H9 (cell line): ENCODE data around the gene TFPI. TPM values are rescaled to one million over a fixed set of nuclear protein-coding genes. Genes with fewer than 3 reads are reported as not detected.

Experiments
- DNase-seq: peaks from one replicate; pipeline ENCODE4 v3.0.0-alpha.2; 2017
- H2AFZ ChIP-seq: one replicate; pipeline ENCODE4 v1.6.1; 2013; ENCODE audit warnings: mild to moderate bottlenecking, low read length, control low read depth, moderate library complexity
- H2AK5ac ChIP-seq: 2 replicates; pipeline ENCODE4 v1.6.1; 2013; ENCODE audit warnings: low read length, control low read depth, mixed read lengths; ENCODE audit not compliant: insufficient read length
- H2BK120ac ChIP-seq: one replicate; pipeline ENCODE4 v1.6.1; 2013; ENCODE audit warnings: low read depth, mild to moderate bottlenecking, low read length, control low read depth, inconsistent platforms; ENCODE audit not compliant: poor library complexity, severe bottlenecking
- H2BK12ac ChIP-seq: 2 replicates; pipeline ENCODE4 v1.6.1; 2013; ENCODE audit warnings: low read length, control low read depth, mixed read lengths, low read depth; ENCODE audit not compliant: insufficient read length
- H2BK15ac ChIP-seq: 2 replicates; pipeline ENCODE4 v1.6.1; 2013; ENCODE audit warnings: low read depth, low read length, control low read depth
- H2BK20ac ChIP-seq: one replicate; pipeline ENCODE4 v1.6.1; 2013; ENCODE audit warnings: low read depth, mild to moderate bottlenecking, low read length, control low read depth, inconsistent platforms; ENCODE audit not compliant: poor library complexity, severe bottlenecking
- H2BK5ac ChIP-seq: 2 replicates; pipeline ENCODE4 v1.6.1; 2013; ENCODE audit warnings: low read length, control low read depth, mixed read lengths; ENCODE audit not compliant: insufficient read length
- H3K14ac ChIP-seq: 2 replicates; pipeline ENCODE4 v1.6.1; 2013; ENCODE audit warnings: low read length, control low read depth; ENCODE audit not compliant: insufficient read depth
- H3K18ac ChIP-seq: 2 replicates; pipeline ENCODE4 v1.6.1; 2013; ENCODE audit warnings: low read depth, mild to moderate bottlenecking, mixed read lengths, low read length, control low read depth; ENCODE audit not compliant: insufficient read length
- H3K23ac ChIP-seq: 2 replicates; pipeline ENCODE4 v1.6.1; 2013; ENCODE audit warnings: low read length, control low read depth, mixed read lengths, low read depth; ENCODE audit not compliant: insufficient read length
- H3K23me2 ChIP-seq: 2 replicates; pipeline ENCODE4 v1.6.1; 2013; ENCODE audit warnings: low read depth, mild to moderate bottlenecking, mixed read lengths, low read length, control low read depth; ENCODE audit not compliant: insufficient read length, poor library complexity, severe bottlenecking
- H3K27ac ChIP-seq: 2 replicates; pipeline ENCODE4 v1.5.1; 2013; ENCODE audit warnings: low read length, control low read depth, mixed read lengths, low read depth; ENCODE audit not compliant: insufficient read length
- H3K27me3 ChIP-seq: 2 replicates; pipeline ENCODE4 v1.6.1; 2013; ENCODE audit warnings: low read length, control low read depth, inconsistent platforms; ENCODE audit not compliant: insufficient read depth
- H3K4ac ChIP-seq: 2 replicates; pipeline ENCODE4 v1.6.1; 2013; ENCODE audit warnings: low read depth, mild to moderate bottlenecking, control low read depth, inconsistent platforms, low read length, moderate library complexity
- H3K4me1 ChIP-seq: 2 replicates; pipeline ENCODE4 v1.6.1; 2013; ENCODE audit warnings: low read length, control low read depth, inconsistent platforms; ENCODE audit not compliant: insufficient read depth
- H3K4me2 ChIP-seq: 2 replicates; pipeline ENCODE4 v1.6.1; 2013; ENCODE audit warnings: low read length, control low read depth, mixed read lengths; ENCODE audit not compliant: insufficient read length, insufficient read depth
- H3K56ac ChIP-seq: 2 replicates; pipeline ENCODE4 v1.6.1; 2013; ENCODE audit warnings: low read depth, mild to moderate bottlenecking, mixed read lengths, low read length, control low read depth; ENCODE audit not compliant: insufficient read length
- H3K79me1 ChIP-seq: 2 replicates; pipeline ENCODE4 v1.6.1; 2013; ENCODE audit warnings: low read depth, mild to moderate bottlenecking, moderate library complexity, low read length, control low read depth, inconsistent platforms; ENCODE audit not compliant: insufficient read depth, poor library complexity, severe bottlenecking
- H3K79me2 ChIP-seq: 2 replicates; pipeline ENCODE4 v1.6.1; 2013; ENCODE audit warnings: low read length, control low read depth, inconsistent platforms; ENCODE audit not compliant: insufficient read depth
- H3K9ac ChIP-seq: 2 replicates; pipeline ENCODE4 v1.6.1; 2013; ENCODE audit warnings: low read length, control low read depth, mixed read lengths; ENCODE audit not compliant: insufficient read length; ENCODE audit errors: extremely low read depth
- H3K9me3 ChIP-seq: one replicate; pipeline ENCODE4 v1.6.1; 2013; ENCODE audit warnings: low read depth, low read length, inconsistent platforms; ENCODE audit not compliant: control insufficient read depth
- H3T11ph ChIP-seq: one replicate; pipeline ENCODE4 v1.6.1; 2013; ENCODE audit warnings: mild to moderate bottlenecking, low read length, control low read depth, inconsistent platforms
- H4K20me1 ChIP-seq: one replicate; pipeline ENCODE4 v1.6.1; 2013; ENCODE audit not compliant: control insufficient read depth, insufficient read length, insufficient read depth
- H4K5ac ChIP-seq: 2 replicates; pipeline ENCODE4 v1.6.1; 2013; ENCODE audit warnings: low read depth, mild to moderate bottlenecking, mixed read lengths, low read length, control low read depth; ENCODE audit not compliant: insufficient read length
- H4K8ac ChIP-seq: replicated peaks from 2 replicates; pipeline ENCODE4 v1.6.1; 2013; ENCODE audit warnings: low read length, control low read depth, mixed read lengths, low read depth; ENCODE audit not compliant: insufficient read length
- H4K91ac ChIP-seq: 2 replicates; pipeline ENCODE4 v1.6.1; 2013; ENCODE audit warnings: low read depth, mild to moderate bottlenecking, moderate library complexity, mixed read lengths, low read length, control low read depth; ENCODE audit not compliant: insufficient read length
- H3K27ac Mint-ChIP-seq, 3 experiments: 2 replicates in 2 of 3; 3 replicates in 1 of 3; pipeline ENCODE4 v1.8.0; 2020 to 2021; ENCODE audit warnings: mixed read lengths in 3 of 3, mild to moderate bottlenecking in 1 of 3, moderate library complexity in 1 of 3
- H3K27me3 Mint-ChIP-seq: 2 replicates; pipeline ENCODE4 v1.8.0; 2021; ENCODE audit warnings: low read depth, mild to moderate bottlenecking, moderate library complexity, mixed read lengths
- H3K36me3 Mint-ChIP-seq, 3 experiments: 2 replicates in 2 of 3; 3 replicates in 1 of 3; pipeline ENCODE4 v1.8.0; 2020 to 2021; ENCODE audit warnings: low read depth in 3 of 3, mixed read lengths in 3 of 3; ENCODE audit not compliant: insufficient read depth in 1 of 3
- H3K4me1 Mint-ChIP-seq, 2 experiments: 2 replicates each; pipeline ENCODE4 v1.8.0; 2020; ENCODE audit warnings: mixed read lengths in 2 of 2
- H3K4me3 Mint-ChIP-seq, 2 experiments: 2 replicates in 1 of 2; 3 replicates in 1 of 2; pipeline ENCODE4 v1.8.0; 2020 to 2021; ENCODE audit warnings: mild to moderate bottlenecking in 2 of 2, mixed read lengths in 2 of 2, moderate library complexity in 1 of 2
- H3K9me3 Mint-ChIP-seq, 2 experiments: 2 replicates in 1 of 2; 3 replicates in 1 of 2; pipeline ENCODE4 v1.8.0; 2020; ENCODE audit warnings: mild to moderate bottlenecking in 2 of 2, mixed read lengths in 2 of 2, moderate library complexity in 1 of 2
- CTCF ChIP-seq: fragments of 200-600 bp; sonication (generic); conservative IDR thresholded peaks from 3 replicates; pipeline ENCODE4 v1.8.0; 2021; ENCODE audit warnings: antibody characterized with exemption, mild to moderate bottlenecking
- total RNA-seq: library from RNA; stranded (reverse); gene quantifications from 2 replicates; pipeline ENCODE4 v1.2.1, GENCODE V29; 2021

Gene TFPI
- total RNA-seq, 1 experiment from 2014 or later, result 5.8 TPM

DNA sequence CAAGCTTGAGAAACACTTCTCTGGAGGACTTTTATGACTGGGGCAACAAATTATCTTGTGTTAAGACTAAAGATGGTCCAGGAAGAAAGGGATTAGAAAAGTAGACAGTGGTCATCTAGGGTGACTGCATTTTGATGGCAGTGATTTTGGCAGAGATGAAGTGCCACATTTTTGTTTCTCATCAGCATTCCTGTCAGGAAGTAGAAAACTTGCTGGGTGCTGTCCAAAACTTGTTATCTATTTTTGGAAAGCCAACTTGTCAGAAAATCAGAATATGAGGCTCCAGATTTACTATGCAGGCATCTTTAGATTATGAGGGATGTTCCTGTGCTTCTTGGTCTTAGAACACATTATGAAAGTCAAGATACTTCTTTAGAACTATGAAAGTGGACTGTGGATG is 77.2 kb downstream of the TFPI start:
- Histone ChIP-seq H4K91ac (no peak overlapping the region), H2BK15ac (no peak overlapping the region), H2BK12ac (no peak overlapping the region), H3T11ph (no peak overlapping the region), H3K14ac (no peak overlapping the region), H4K8ac (no peak overlapping the region), H2AK5ac (no peak overlapping the region), H4K20me1 (no peaks in the 10 kb centered on the region), H3K56ac (no peak overlapping the region), H3K9ac (no peak overlapping the region), H3K79me2 (no peaks in the 10 kb centered on the region), H3K4me1 (no peaks in the 10 kb centered on the region), H2BK120ac (no peak overlapping the region), H3K23ac (no peak overlapping the region), H2BK20ac (no peak overlapping the region), H2AFZ (no peak overlapping the region), H3K79me1 (no peaks in the 10 kb centered on the region), H3K27ac (no peak overlapping the region), H4K5ac (no peak overlapping the region), H3K4me2 (no peak overlapping the region), H2BK5ac (no peak overlapping the region), H3K27me3 (no peaks in the 10 kb centered on the region), H3K18ac (no peak overlapping the region), H3K23me2 (no peaks in the 10 kb centered on the region), H3K9me3 (no peaks in the 10 kb centered on the region), H3K4ac (no peak overlapping the region)
- Mint-ChIP-seq H3K4me3 (no peak overlapping the region), H3K36me3 (no peaks in the 10 kb centered on the region), H3K27me3 (no peaks in the 10 kb centered on the region), H3K27ac (no peak overlapping the region), H3K9me3 (no peaks in the 10 kb centered on the region), H3K4me1 (no peaks in the 10 kb centered on the region)
- DNase-seq, result no peak
- no peak for TF ChIP-seq CTCF
